SK-N-SH treated with all-trans-retinoic acid at 6 μM for 48 hours (cell line): ENCODE results near the gene GDAP1L1.

Experiments used
- ESRRG ChIP-seq: fragments of 250-450 bp; sonication (Bioruptor Pico); IDR thresholded peaks from 2 replicates; pipeline ENCODE4 v1.6.1; 2021; ENCODE audit warnings: mild to moderate bottlenecking
- OSR1 ChIP-seq: fragments of 250-450 bp; sonication (Bioruptor Pico); IDR thresholded peaks from 2 replicates; pipeline ENCODE4 v1.8.0; 2022; ENCODE audit warnings: moderate library complexity, mild to moderate bottlenecking, inconsistent platforms
- TCF4 ChIP-seq: fragments of 250-450 bp; sonication (Bioruptor Pico); IDR thresholded peaks from 2 replicates; pipeline ENCODE4 v1.8.0; 2021; ENCODE audit warnings: mild to moderate bottlenecking, moderate library complexity, borderline replicate concordance

- TF ChIP-seq OSR1 (no peak), TCF4 (CRISPR knock-in tag) (no peak), ESRRG (CRISPR knock-in tag) (no peak)
Measured at GRCh38 chr20:44200371-44200770, 46.7 kb upstream of the GDAP1L1 start.
